Ovary (tissue), 3 donors: Measurements from ENCODE around the gene ROGDI.

ENCODE experiments used
- POLR2A ChIP-seq: fragments of 450-650 bp; IDR thresholded peaks from one replicate; pipeline ENCODE4 v1.6.1; 2017; ENCODE audit warnings: antibody characterized with exemption, mild to moderate bottlenecking, moderate library complexity
- TF ChIP-seq, protein P1 (sequence below), 3 donors: fragments of 450-650 bp in 2 of 3; fragments of 200-600 bp in 1 of 3; IDR thresholded peaks; one replicate each; pipeline versions ENCODE4 v1.5.1 to v1.8.0; 2016 to 2022; ENCODE audit warnings: antibody characterized with exemption in 3 of 3, mild to moderate bottlenecking in 1 of 3
- donor health status: DM: no; HTN: no; CAD: no.

DNA sequence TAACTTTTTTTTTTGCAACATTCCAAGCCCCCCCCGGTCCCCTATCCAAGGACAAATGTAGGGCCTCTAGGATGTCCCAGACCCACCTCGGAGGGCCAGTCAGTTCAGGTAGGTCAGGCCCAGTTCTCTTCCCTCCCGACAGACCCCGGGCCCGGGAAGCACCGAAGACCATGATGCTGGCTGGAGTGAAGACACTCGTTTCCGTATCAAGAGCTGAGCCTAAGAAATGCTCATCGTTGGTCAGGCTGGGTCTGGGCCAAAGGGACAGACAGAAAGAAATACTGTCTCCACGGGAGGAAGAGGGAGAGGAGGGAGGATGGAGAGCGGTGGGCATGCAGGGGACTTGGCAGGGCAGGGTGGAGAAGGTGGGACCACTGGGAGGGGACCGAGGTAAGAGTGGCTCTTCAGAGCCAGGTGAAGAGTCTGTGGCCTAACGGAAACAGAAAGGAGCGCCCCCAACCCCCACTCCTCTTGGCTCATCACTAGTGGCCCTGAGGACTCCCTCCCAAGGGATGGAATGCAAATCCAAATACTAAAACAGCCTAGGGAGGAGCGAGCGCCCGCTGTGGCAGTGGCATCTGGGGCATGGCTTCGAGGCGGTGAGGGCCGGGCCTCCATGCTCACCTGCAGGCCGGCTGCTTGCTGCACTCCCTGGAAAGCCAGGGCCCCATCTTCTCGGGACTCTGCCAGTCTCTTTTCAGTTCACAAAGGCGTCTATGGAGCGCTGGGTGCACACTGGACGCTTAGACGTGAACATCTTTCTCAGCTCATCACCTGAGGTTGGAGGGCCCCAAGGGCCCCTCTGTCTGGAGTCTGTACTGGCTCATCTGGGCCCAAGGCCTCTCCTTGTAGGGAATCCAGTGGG, 1.7 kb upstream of the ROGDI start:
- TF ChIP-seq, protein P1, sequence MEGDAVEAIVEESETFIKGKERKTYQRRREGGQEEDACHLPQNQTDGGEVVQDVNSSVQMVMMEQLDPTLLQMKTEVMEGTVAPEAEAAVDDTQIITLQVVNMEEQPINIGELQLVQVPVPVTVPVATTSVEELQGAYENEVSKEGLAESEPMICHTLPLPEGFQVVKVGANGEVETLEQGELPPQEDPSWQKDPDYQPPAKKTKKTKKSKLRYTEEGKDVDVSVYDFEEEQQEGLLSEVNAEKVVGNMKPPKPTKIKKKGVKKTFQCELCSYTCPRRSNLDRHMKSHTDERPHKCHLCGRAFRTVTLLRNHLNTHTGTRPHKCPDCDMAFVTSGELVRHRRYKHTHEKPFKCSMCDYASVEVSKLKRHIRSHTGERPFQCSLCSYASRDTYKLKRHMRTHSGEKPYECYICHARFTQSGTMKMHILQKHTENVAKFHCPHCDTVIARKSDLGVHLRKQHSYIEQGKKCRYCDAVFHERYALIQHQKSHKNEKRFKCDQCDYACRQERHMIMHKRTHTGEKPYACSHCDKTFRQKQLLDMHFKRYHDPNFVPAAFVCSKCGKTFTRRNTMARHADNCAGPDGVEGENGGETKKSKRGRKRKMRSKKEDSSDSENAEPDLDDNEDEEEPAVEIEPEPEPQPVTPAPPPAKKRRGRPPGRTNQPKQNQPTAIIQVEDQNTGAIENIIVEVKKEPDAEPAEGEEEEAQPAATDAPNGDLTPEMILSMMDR (IDR thresholded peaks at IDR 0.05), result no peak
- TF ChIP-seq POLR2A, result no peak
